DND-41 (cell line): ENCODE data around the gene RBP5.

Experiments used
- ATAC-seq: fragments of 200-7000 bp; cut with Tn5 transposase; 3 replicates; pipeline ENCODE4 v1.9.1; 2021; ENCODE audit warnings: low read depth; ENCODE audit not compliant: insufficient read depth
- DNase-seq: peaks from one replicate; pipeline ENCODE4 v3.0.0-alpha.2; 2020
- H2AFZ ChIP-seq: 2 replicates; pipeline ENCODE4 v1.6.0; 2012; ENCODE audit warnings: low read depth, low read length
- H3K27ac ChIP-seq: 2 replicates; pipeline ENCODE4 v1.5.1; 2012; ENCODE audit warnings: low read length, inconsistent platforms
- H3K27me3 ChIP-seq: fragments of 200-600 bp; sonication (generic); 2 replicates; pipeline ENCODE4 v1.6.0; 2012; ENCODE audit warnings: low read length, mild to moderate bottlenecking, inconsistent platforms; ENCODE audit not compliant: insufficient read depth, poor library complexity
- H3K36me3 ChIP-seq: 2 replicates; pipeline ENCODE4 v1.5.1; 2012; ENCODE audit warnings: low read length, inconsistent platforms; ENCODE audit not compliant: insufficient read depth
- H3K4me1 ChIP-seq: 2 replicates; pipeline ENCODE4 v1.5.1; 2012; ENCODE audit warnings: mild to moderate bottlenecking, low read length; ENCODE audit not compliant: insufficient read depth
- H3K4me2 ChIP-seq: 2 replicates; pipeline ENCODE4 v1.6.0; 2012; ENCODE audit warnings: mild to moderate bottlenecking, moderate library complexity, low read length, inconsistent platforms; ENCODE audit not compliant: insufficient read depth
- H3K4me3 ChIP-seq, 2 experiments: fragments of 200-600 bp in 1 of 2; shearing (Covaris generic) in 1 of 2; 2 replicates each; pipeline ENCODE4 v1.5.1; 2012 to 2016; ENCODE audit warnings: inconsistent platforms in 2 of 2, low read length in 2 of 2, mild to moderate bottlenecking in 2 of 2, low read depth in 1 of 2, moderate library complexity in 1 of 2
- H3K79me2 ChIP-seq: 2 replicates; pipeline ENCODE4 v1.6.0; 2012; ENCODE audit warnings: low read length, inconsistent platforms; ENCODE audit not compliant: insufficient read depth
- H3K9ac ChIP-seq: 2 replicates; pipeline ENCODE4 v1.6.0; 2012; ENCODE audit warnings: low read depth, mild to moderate bottlenecking, inconsistent platforms, low read length, moderate library complexity
- H3K9me3 ChIP-seq: 2 replicates; pipeline ENCODE4 v1.5.1; 2012; ENCODE audit warnings: low read length, moderate library complexity, mild to moderate bottlenecking, inconsistent platforms; ENCODE audit not compliant: insufficient read depth, severe bottlenecking
- H4K20me1 ChIP-seq: 2 replicates; pipeline ENCODE4 v1.6.0; 2012; ENCODE audit warnings: low read length; ENCODE audit not compliant: insufficient read depth
- EZH2 ChIP-seq: IDR thresholded peaks from 3 replicates; pipeline ENCODE4 v1.6.1; 2012; ENCODE audit warnings: borderline replicate concordance, low read depth, mild to moderate bottlenecking, moderate library complexity, low read length, inconsistent platforms; ENCODE audit not compliant: severe bottlenecking
- TF ChIP-seq, protein P1 (sequence below): IDR thresholded peaks from 2 replicates; pipeline ENCODE4 v1.5.1; 2012; ENCODE audit warnings: borderline replicate concordance, low read length, moderate library complexity, mild to moderate bottlenecking; ENCODE audit not compliant: poor library complexity, severe bottlenecking; ENCODE audit errors: extremely low read depth

The RBP5 gene

DNA sequence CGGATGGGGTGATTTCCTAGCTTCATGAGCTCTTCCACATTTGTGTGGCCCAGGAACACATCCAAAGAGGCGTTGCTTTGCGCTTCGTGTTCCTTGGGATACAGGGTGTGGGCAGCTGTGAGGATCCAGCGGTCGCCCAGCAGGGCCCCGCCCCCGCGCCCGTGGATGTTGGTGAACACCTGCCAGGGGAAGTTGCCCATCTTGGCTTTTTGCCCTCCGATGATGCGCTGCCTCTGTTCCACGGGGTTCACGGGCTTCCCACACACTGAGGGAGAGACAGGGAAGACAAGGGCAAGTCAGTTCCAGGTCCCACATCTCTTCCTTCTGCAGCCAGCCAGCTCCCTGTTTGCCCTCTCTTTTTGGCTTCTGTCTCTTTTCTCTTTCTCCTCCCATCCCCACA, 47.7 kb downstream of the RBP5 start:
- H3K4me2 ChIP-seq: no peak overlapping the region
- H3K36me3 ChIP-seq: no peaks in the 10 kb centered on the region
- H2AFZ ChIP-seq: no peak overlapping the region
- H3K27ac ChIP-seq: no peak overlapping the region
- peaks cover 3% of the 10 kb centered on the region for H3K9me3 ChIP-seq
- H3K9ac ChIP-seq: no peak overlapping the region
- peaks cover 7% of the 10 kb centered on the region for H3K27me3 ChIP-seq
- no peaks in the 10 kb centered on the region for H3K4me1 ChIP-seq
- TF ChIP-seq, protein P1, sequence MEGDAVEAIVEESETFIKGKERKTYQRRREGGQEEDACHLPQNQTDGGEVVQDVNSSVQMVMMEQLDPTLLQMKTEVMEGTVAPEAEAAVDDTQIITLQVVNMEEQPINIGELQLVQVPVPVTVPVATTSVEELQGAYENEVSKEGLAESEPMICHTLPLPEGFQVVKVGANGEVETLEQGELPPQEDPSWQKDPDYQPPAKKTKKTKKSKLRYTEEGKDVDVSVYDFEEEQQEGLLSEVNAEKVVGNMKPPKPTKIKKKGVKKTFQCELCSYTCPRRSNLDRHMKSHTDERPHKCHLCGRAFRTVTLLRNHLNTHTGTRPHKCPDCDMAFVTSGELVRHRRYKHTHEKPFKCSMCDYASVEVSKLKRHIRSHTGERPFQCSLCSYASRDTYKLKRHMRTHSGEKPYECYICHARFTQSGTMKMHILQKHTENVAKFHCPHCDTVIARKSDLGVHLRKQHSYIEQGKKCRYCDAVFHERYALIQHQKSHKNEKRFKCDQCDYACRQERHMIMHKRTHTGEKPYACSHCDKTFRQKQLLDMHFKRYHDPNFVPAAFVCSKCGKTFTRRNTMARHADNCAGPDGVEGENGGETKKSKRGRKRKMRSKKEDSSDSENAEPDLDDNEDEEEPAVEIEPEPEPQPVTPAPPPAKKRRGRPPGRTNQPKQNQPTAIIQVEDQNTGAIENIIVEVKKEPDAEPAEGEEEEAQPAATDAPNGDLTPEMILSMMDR: no peak
- no peak for TF ChIP-seq EZH2
- no peak for DNase-seq
- H3K79me2 ChIP-seq: no peaks in the 10 kb centered on the region
- H3K4me3 ChIP-seq: no peak overlapping the region
- no peaks in the 10 kb centered on the region for H4K20me1 ChIP-seq
- ATAC-seq: no peak

DNA sequence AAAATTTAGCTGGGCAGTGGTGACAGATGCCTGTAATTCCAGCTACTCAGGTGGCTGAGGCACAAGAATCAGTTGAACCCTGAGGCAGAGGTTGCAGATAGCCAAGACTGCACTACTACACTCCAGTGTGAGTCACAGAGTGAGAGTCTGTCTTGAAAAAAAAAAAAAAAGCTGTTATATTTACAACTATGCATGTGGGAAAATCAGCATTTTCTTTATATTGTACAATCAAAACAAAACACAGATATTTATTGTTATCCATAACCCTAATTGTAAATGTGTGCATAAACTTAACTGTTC, 48.9 kb downstream of the RBP5 start:
- Histone ChIP-seq H2AFZ (no peak overlapping the region), H4K20me1 (no peaks in the 10 kb centered on the region), H3K9ac (no peak overlapping the region), H3K27me3 (peaks cover 7% of the 10 kb centered on the region), H3K79me2 (no peaks in the 10 kb centered on the region), H3K4me1 (no peaks in the 10 kb centered on the region), H3K27ac (no peak overlapping the region), H3K36me3 (no peaks in the 10 kb centered on the region), H3K9me3 (no peaks in the 10 kb centered on the region), H3K4me2 (no peak overlapping the region), H3K4me3 (no peak overlapping the region)
- DNase-seq (no peak), ATAC-seq (no peak)
- no peak for TF ChIP-seq EZH2
- TF ChIP-seq, protein P1: no peak

DNA sequence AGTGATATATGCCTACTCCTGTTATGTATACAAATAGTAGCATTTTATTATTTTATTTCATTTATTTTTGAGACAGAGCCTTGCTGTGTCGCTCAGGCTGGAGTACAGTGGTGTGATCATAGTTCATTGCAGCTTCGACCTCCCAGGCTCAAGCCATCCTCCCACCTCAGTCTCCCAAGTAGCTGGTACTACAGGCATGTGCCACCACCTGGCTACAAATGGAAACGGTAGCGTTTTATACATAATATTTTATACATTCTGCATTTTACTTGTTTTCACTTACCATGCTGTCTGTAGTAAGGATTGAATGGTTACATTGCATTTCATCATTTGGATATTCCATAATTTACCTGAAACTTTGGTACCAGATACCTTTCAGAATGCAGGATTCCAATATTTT, 50.5 kb downstream of the RBP5 start:
- Histone ChIP-seq H3K4me1 (no peaks in the 10 kb centered on the region), H3K4me3 (no peak overlapping the region), H2AFZ (no peak overlapping the region), H3K27ac (no peak overlapping the region), H3K4me2 (no peak overlapping the region), H3K27me3 (peaks cover 7% of the 10 kb centered on the region), H3K79me2 (no peaks in the 10 kb centered on the region), H3K9ac (no peak overlapping the region), H4K20me1 (no peaks in the 10 kb centered on the region), H3K36me3 (no peaks in the 10 kb centered on the region), H3K9me3 (no peaks in the 10 kb centered on the region)
- ATAC-seq: no peak
- DNase-seq: no peak
- TF ChIP-seq EZH2: no peak
- TF ChIP-seq, protein P1: peak; percentile 13

DNA sequence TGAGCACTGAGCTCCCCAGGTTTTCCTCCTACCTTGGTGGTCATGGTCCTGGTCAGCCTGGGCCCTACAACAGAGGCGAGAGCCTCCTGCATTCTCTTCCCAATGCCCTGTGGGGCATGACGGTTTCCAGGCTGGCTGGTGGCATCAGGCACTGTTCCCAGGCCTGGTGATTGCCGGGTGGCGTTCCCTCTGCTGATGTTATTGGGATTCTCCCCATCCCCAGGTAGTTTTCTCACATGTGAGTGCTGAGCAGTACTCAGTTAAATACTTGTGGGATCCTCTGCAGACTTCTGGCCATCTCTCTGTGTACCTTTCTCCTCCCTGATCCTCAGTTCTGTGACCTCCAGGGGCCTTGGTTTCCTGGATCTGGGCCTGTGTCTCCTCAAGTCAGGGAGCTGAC, 52.2 kb downstream of the RBP5 start:
- DNase-seq (no peak), ATAC-seq (no peak)
- no peak overlapping the region for H3K27ac ChIP-seq
- no peaks in the 10 kb centered on the region for H3K79me2 ChIP-seq
- no peak overlapping the region for H3K4me3 ChIP-seq
- no peak overlapping the region for H3K9ac ChIP-seq
- H3K27me3 ChIP-seq: peaks cover 16% of the 10 kb centered on the region
- H4K20me1 ChIP-seq: no peaks in the 10 kb centered on the region
- no peak overlapping the region for H2AFZ ChIP-seq
- no peaks in the 10 kb centered on the region for H3K36me3 ChIP-seq
- no peaks in the 10 kb centered on the region for H3K9me3 ChIP-seq
- TF ChIP-seq EZH2: no peak
- TF ChIP-seq, protein P1: no peak
- no peak overlapping the region for H3K4me2 ChIP-seq
- no peaks in the 10 kb centered on the region for H3K4me1 ChIP-seq
